Occipital lobe (tissue), 2 donors: ENCODE results near the gene PHC2. TPM values are rescaled to one million over a fixed set of nuclear protein-coding genes. Genes with fewer than 3 reads are reported as not detected.

ENCODE experiments used
- DNase-seq: peaks from one replicate; lab custom pipeline; 2025; lab: John Stamatoyannopoulos, UW
- total RNA-seq: library from RNA; depleted of rRNA; stranded (reverse); fragments of >200 nt; gene quantifications from one replicate; pipeline ENCODE4 v1.2.3, GENCODE V29; 2014

Gene PHC2
- total RNA-seq, 1 donor from 2014 or later: 54.1 TPM

GRCh38 chr1:33332357-33332789, 98.5 kb downstream of the PHC2 start:
- no peak for DNase-seq

- no peak for DNase-seq
Observed at GRCh38 chr1:33331444-33332356, 99.2 kb downstream of the PHC2 start.

GRCh38 chr1:33330906-33331305, 100.0 kb downstream of the PHC2 start:
- DNase-seq: no peak

DNA sequence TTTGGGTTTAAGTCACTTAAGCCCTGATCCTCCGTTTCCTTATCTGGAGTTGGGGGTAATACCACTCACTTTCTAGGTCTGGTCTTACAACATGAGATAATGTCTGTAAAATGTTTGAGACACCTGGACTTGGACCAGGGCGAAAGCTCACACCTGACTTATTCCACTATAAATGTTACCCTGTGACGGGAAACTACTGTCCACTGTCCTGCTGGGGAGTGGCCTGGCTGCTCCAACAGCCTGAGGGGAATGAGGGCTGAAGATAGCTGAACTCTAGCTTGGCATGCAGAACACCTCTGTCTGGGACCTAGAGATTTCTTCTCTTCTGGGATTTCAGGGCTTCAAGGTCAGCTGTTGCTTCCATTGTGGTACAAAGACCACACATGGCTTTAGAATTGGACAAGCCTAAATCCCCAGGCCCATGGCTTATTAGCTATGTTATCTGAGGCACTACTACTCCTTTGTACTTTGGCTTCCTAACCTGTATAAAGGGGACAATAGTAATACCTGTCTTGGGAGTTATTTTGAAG, 100.5 kb downstream of the PHC2 start:
- no peak for DNase-seq

DNA sequence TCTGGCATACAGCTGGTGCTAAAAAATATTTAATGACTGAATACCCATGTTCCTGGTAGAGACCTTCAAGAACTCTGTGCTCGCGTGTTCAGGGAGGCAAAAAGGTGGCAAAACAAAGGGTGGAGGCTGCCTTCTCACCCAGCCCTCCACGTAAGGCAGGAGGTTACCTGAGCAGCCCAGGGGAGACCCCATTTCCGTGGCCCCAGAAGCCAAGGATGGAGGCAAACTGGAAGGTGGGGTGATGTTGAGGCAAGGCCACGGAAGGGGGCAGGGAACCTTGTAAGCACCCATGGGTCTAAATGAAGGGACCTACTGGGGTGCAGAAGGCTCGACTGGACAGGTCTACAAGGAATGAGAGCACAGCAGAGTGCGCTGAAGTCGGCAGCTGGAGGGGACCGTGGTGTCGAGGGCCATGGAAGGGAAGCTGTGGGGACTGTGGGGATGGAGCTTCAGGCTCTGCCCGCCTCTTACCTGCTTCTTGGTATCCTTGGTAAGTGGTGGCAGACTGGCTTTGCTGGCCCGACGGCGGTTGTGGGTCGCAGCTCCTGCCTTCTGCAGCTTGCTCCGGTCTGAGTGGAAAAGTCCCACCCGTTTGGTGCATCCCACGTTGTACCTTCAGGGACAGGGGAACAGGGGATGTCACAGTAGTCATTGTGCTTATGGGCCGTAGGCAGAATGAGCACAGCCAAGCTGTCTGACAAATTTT, 101.1 kb downstream of the PHC2 start:
- no peak for DNase-seq

GRCh38 chr1:33328817-33329216, 102.1 kb downstream of the PHC2 start:
- no peak for DNase-seq

GRCh38 chr1:33327587-33328325, 103.1 kb downstream of the PHC2 start:
- peak; percentile 31 for DNase-seq

GRCh38 chr1:33326785-33327184, 104.1 kb downstream of the PHC2 start:
- no peak for DNase-seq

DNA sequence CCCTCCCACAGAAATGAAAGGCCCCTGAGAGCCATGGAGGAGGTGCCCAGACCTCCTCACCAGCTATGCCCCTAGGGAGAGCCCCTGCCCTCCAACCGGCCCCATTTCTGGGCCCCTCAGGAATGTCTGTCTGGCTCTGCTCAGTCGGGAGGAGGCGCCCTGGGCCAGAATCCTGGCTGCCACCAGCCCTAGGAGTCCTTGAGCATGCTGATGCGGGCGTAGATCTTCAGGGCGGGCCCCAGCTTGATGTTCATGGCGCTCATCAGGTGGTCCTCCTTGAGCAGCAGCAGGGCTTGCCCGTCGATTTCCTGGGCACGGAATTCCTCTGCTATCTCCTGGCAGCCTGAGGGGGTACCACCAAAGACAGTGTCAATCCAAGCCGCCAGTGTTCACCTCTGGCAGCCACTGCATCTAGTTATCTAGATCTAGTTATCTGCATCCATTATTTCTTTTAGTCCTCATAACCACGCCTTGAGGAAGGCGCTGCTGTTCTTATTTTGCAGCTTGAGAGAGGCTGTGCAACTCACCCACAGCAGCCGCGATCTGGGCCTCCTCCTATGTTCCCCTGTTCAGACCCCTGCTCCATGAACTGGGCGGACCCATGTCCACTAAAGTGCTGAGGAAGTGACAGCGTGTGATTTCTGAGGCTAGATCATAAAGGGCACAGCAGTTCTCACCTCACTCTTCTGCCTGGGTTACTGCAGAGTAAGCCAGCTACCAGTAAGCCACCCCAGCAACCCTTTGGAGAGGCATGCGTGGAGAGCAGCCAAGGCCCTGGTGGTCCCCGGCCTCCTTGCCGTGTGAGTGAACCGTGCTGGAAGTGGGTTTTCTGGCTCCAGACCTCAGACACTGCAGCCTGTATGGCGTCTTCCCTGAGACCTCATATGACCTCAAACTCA, 106.0 kb downstream of the PHC2 start:
- DNase-seq: no peak

- no peak for DNase-seq
Observed at GRCh38 chr1:33323663-33324477, 107.0 kb downstream of the PHC2 start.

GRCh38 chr1:33322870-33323585, 107.9 kb downstream of the PHC2 start:
- no peak for DNase-seq

GRCh38 chr1:33322109-33322508, 108.8 kb downstream of the PHC2 start:
- no peak for DNase-seq

GRCh38 chr1:33321178-33321577, 109.7 kb downstream of the PHC2 start:
- DNase-seq: no peak

DNA sequence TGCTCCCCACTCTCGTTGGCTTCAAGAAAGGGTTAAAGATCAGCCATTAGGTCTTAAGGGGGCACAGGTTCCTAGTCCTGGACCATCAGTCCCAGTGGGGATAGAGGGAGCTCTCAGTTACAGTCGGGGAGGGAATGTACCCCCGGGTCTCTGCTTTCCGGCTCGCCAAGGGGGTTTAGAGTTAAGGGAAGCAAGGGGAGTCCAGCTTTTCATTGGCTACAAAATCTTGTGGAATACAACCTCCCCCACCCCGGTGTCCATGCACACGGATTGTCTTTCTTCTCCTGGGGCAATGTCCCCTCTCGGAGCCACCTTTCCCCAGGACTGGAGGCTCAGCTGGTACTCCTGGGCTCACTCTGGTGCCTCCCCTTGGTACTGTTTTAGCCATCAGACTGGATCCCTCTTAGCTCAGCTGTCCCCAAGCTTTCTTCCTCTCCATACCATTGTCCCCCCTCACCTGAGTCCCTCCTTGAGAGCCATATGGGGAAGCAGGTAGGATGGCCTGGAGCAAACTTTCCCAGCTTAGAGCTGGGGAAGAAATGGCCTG, 110.2 kb downstream of the PHC2 start, which contains the start of gene A3GALT2:
Gene A3GALT2 (minus strand): TSS at position 480 of the 547 bp plus-strand sequence. CDS start 0 bp downstream, at position 480.
- DNase-seq: no peak

- DNase-seq: no peak
Observed at GRCh38 chr1:33319949-33320618, 110.8 kb downstream of the PHC2 start.

GRCh38 chr1:33319186-33319948, 111.5 kb downstream of the PHC2 start:
- DNase-seq: no peak

DNA sequence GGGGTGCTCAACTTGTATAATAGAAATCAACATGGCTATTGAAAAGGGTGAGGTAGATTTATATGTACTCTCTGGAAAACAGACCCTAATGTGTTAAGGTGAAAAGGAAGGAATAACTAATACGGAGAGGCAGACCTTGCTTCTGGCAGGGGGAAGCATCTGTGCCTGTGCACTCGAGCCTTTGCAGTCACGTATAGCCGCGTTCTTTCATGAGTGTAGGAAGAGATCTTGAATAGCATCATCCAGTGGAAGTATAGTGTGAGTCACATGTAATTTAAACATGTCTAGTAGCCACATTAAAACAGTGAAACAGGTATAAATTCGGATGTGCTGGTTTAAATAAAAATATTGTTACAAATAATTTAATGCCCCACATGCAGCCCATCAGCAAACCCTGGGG, 112.9 kb downstream of the PHC2 start:
- DNase-seq: no peak
